Stimulated activated effector memory CD8-positive, alpha-beta T cell treated with anti-CD3 and anti-CD28 coated beads, Interleukin-12 subunit alpha, Interleukin-12 subunit beta, amount 100 ng/mL, for 72 hours (primary cell): ENCODE measurements around the gene UBE2E2.

ENCODE experiments used
- ATAC-seq: fragments of 150-1000 bp; cut with Tn5 transposase; 2 replicates; pipeline ENCODE4 v1.10.0; 2021
- DNase-seq, 2 donors: peaks; one replicate each; pipeline ENCODE4 v3.0.0; 2021 to 2022; ENCODE audit warnings: low spot score in 2 of 2
- H3K27ac Mint-ChIP-seq: one replicate; pipeline ENCODE4 v1.8.0; 2022; ENCODE audit warnings: mild to moderate bottlenecking, mixed read lengths
- H3K36me3 Mint-ChIP-seq: one replicate; pipeline ENCODE4 v1.8.0; 2022; ENCODE audit warnings: mild to moderate bottlenecking, mixed read lengths
- H3K4me1 Mint-ChIP-seq: one replicate; pipeline ENCODE4 v1.8.0; 2022; ENCODE audit warnings: mixed read lengths
- H3K4me3 Mint-ChIP-seq: one replicate; pipeline ENCODE4 v1.8.0; 2022; ENCODE audit warnings: mild to moderate bottlenecking, mixed read lengths
- H3K9me3 Mint-ChIP-seq: one replicate; pipeline ENCODE4 v1.8.0; 2022; ENCODE audit warnings: mixed read lengths

The UBE2E2 gene

GRCh38 chr3:23387286-23387918 lies 184.3 kb downstream of the UBE2E2 start:
- no peak for DNase-seq
- no peaks in the 10 kb centered on the region for H3K4me1 Mint-ChIP-seq
- no peak for ATAC-seq
- H3K27ac Mint-ChIP-seq = no peak overlapping the region
- no peaks in the 10 kb centered on the region for H3K36me3 Mint-ChIP-seq
- no peak overlapping the region for H3K4me3 Mint-ChIP-seq
- no peaks in the 10 kb centered on the region for H3K9me3 Mint-ChIP-seq

GRCh38 chr3:23389089-23389488 lies 186.0 kb downstream of the UBE2E2 start:
- Mint-ChIP-seq H3K9me3 (no peaks in the 10 kb centered on the region), H3K27ac (no peak overlapping the region), H3K4me3 (no peak overlapping the region), H3K36me3 (no peaks in the 10 kb centered on the region), H3K4me1 (no peaks in the 10 kb centered on the region)
- no peak for ATAC-seq
- DNase-seq = no peak

DNA sequence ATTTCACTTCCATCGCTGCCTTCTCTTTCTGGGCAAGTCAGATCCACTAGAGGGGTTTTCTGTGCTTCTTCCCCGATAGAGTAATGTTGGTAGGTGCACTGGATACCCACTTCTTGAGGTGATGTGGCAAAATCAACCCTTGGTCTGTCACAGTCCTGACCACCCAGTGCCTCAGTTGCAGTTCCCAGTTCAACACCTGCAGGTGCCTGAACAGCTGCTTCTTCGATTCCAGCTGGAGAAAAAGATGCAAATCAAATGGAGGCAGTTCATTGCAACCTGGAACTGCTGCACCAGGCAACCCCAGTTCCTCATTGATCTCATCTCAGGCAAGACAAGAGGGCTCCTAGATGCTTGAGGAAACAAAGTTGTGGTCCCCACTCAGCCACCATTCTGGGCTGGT lies 186.6 kb downstream of the UBE2E2 start:
- Mint-ChIP-seq H3K9me3 (no peaks in the 10 kb centered on the region), H3K36me3 (no peaks in the 10 kb centered on the region), H3K4me3 (no peak overlapping the region), H3K4me1 (no peaks in the 10 kb centered on the region), H3K27ac (no peak overlapping the region)
- ATAC-seq = no peak
- DNase-seq = no peak

- no peak for ATAC-seq
- Mint-ChIP-seq H3K4me3 (no peak overlapping the region), H3K9me3 (no peaks in the 10 kb centered on the region), H3K36me3 (no peaks in the 10 kb centered on the region), H3K4me1 (no peaks in the 10 kb centered on the region), H3K27ac (no peak overlapping the region)
- DNase-seq = no peak
Measured at GRCh38 chr3:23390446-23390845, 187.3 kb downstream of the UBE2E2 start.

GRCh38 chr3:23390989-23391553 lies 187.9 kb downstream of the UBE2E2 start:
- DNase-seq (no peak), ATAC-seq (no peak)
- H3K4me1 Mint-ChIP-seq = no peaks in the 10 kb centered on the region
- H3K4me3 Mint-ChIP-seq = no peak overlapping the region
- no peaks in the 10 kb centered on the region for H3K9me3 Mint-ChIP-seq
- H3K27ac Mint-ChIP-seq = no peak overlapping the region
- H3K36me3 Mint-ChIP-seq = no peaks in the 10 kb centered on the region

DNA sequence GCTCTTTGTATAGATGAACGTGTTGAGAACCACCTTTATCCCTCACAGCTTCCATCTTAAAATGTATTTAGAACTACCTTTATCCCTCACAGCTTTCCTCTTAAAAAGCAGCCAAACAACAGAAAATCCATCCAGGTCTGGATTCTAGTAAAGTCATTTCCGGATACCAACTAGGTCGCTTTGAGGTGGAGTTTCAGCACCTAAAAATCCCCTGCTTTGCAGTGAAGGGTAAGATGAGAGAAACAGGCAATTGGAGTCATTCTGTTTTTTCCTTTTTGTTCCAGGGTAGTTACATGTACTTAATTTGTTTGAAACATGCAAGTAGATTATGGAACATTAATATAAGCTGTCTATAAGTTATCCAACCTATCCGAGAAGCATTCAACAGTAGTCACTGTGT lies 192.0 kb downstream of the UBE2E2 start:
- no peaks in the 10 kb centered on the region for H3K36me3 Mint-ChIP-seq
- ATAC-seq (no peak), DNase-seq (no peak)
- H3K27ac Mint-ChIP-seq = no peak overlapping the region
- no peak overlapping the region for H3K4me3 Mint-ChIP-seq
- H3K9me3 Mint-ChIP-seq = no peaks in the 10 kb centered on the region
- no peaks in the 10 kb centered on the region for H3K4me1 Mint-ChIP-seq

DNA sequence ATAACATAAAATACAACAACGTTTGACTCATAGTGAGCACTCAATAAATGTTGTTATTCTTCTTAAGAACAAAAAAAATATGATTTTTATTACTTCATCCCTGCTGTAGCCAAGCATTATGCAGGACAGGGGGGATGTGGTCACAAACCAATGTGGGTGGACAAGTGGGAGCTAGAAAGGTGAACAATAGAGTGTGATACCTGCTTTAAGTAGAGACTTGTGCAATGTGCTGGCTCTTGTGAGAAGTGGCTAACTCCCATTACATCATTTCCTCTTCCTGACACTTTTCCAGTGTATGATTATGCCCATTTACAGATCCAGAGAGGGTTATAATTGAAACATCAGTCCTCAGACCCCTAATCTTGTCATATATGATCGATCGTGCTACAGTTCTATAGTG lies 193.6 kb downstream of the UBE2E2 start:
- no peaks in the 10 kb centered on the region for H3K4me1 Mint-ChIP-seq
- H3K36me3 Mint-ChIP-seq = no peaks in the 10 kb centered on the region
- no peak overlapping the region for H3K27ac Mint-ChIP-seq
- H3K4me3 Mint-ChIP-seq = no peak overlapping the region
- ATAC-seq (no peak), DNase-seq (no peak)
- H3K9me3 Mint-ChIP-seq = no peaks in the 10 kb centered on the region

- DNase-seq = no peak
- Mint-ChIP-seq H3K4me1 (no peaks in the 10 kb centered on the region), H3K27ac (no peak overlapping the region), H3K36me3 (no peaks in the 10 kb centered on the region), H3K9me3 (no peaks in the 10 kb centered on the region), H3K4me3 (no peak overlapping the region)
- ATAC-seq = no peak
Measured at GRCh38 chr3:23399221-23399620, 196.1 kb downstream of the UBE2E2 start.

GRCh38 chr3:23402728-23403492 lies 199.8 kb downstream of the UBE2E2 start:
- no peaks in the 10 kb centered on the region for H3K4me1 Mint-ChIP-seq

DNA sequence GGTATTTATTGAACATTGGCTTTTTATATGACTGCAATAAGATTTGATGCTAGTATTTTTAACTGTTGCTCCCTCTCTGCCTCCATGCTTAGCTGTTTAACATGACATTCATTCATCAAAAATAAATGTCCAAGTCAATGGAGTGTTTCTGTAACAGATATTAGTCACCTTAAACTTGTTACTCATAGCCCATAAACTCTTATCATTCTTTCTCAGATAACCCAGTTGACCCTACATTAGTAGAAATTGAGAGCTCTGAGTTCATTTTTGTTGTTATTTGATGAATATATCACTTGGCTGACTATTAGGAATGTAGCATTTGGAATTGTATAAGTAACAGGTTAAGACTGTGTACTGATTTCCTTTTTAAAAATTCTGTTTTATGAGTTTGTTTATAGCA lies 201.1 kb downstream of the UBE2E2 start:
- Mint-ChIP-seq H3K4me1 (no peaks in the 10 kb centered on the region), H3K36me3 (no peaks in the 10 kb centered on the region), H3K27ac (no peak overlapping the region), H3K9me3 (no peaks in the 10 kb centered on the region), H3K4me3 (no peak overlapping the region)
- ATAC-seq (no peak), DNase-seq (no peak)

More at GRCh38 chr3:23402728-23403492, 199.8 kb downstream of the UBE2E2 start:
- Mint-ChIP-seq H3K9me3 (no peaks in the 10 kb centered on the region), H3K27ac (no peak overlapping the region), H3K4me3 (no peak overlapping the region), H3K36me3 (no peaks in the 10 kb centered on the region)
- ATAC-seq (no peak), DNase-seq (no peak)

GRCh38 chr3:23405081-23405480 lies 202.0 kb downstream of the UBE2E2 start:
- DNase-seq (no peak), ATAC-seq (no peak)
- Mint-ChIP-seq H3K4me1 (no peaks in the 10 kb centered on the region), H3K27ac (no peak overlapping the region), H3K9me3 (no peaks in the 10 kb centered on the region), H3K4me3 (no peak overlapping the region), H3K36me3 (no peaks in the 10 kb centered on the region)

- ATAC-seq (no peak), DNase-seq (no peak)
- H3K9me3 Mint-ChIP-seq = no peaks in the 10 kb centered on the region
- no peak overlapping the region for H3K27ac Mint-ChIP-seq
- H3K4me3 Mint-ChIP-seq = no peak overlapping the region
- no peaks in the 10 kb centered on the region for H3K36me3 Mint-ChIP-seq
- no peaks in the 10 kb centered on the region for H3K4me1 Mint-ChIP-seq
Measured at GRCh38 chr3:23406601-23407000, 203.5 kb downstream of the UBE2E2 start.

DNA sequence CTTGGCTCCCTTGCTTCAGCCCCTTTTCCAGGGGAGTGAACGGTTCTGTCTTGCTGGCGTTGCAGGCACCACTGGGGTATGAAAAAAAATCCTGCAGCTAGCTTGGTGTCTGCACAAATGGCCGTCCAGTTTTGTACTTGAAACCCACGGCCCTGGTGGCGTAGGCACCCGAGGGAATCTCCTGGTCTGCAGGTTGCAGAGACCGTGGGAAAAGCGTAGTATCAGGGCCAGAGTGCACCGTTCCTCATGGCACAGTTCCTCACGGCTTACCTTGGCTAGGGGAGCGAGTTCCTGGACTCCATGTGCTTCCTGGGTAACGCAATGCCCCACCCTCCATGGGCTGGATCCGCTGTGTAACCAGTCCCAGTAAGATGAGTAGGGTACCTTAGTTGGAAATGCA lies 214.9 kb downstream of the UBE2E2 start:
- no peak overlapping the region for H3K27ac Mint-ChIP-seq
- H3K4me3 Mint-ChIP-seq = no peak overlapping the region
- H3K4me1 Mint-ChIP-seq = no peaks in the 10 kb centered on the region
- DNase-seq = no peak
- no peak for ATAC-seq
- no peaks in the 10 kb centered on the region for H3K36me3 Mint-ChIP-seq
- H3K9me3 Mint-ChIP-seq = peaks cover 2% of the 10 kb centered on the region

- no peak for DNase-seq
- H3K9me3 Mint-ChIP-seq = peaks cover 4% of the 10 kb centered on the region
- no peak for ATAC-seq
- H3K36me3 Mint-ChIP-seq = no peaks in the 10 kb centered on the region
- H3K27ac Mint-ChIP-seq = no peak overlapping the region
- H3K4me3 Mint-ChIP-seq = no peak overlapping the region
- no peaks in the 10 kb centered on the region for H3K4me1 Mint-ChIP-seq
Measured at GRCh38 chr3:23421811-23422516, 218.8 kb downstream of the UBE2E2 start.

DNA sequence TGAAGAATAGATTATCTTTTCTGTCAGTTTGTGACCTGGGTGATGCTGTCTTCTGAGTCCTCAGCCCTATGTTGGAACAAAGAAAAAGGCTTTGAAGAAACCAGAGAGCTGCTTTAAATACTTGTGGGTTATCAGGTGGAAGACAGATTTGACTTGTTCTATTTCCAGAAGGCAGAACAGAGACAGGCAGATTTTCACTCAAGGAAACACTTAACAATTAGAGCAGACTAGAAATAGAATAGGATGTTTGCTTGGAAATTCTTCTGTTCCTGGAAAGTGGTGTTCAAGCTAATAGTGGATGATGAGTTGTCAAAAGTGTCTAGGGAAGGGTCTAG lies 219.4 kb downstream of the UBE2E2 start:
- ATAC-seq (no peak), DNase-seq (no peak)
- H3K4me1 Mint-ChIP-seq = no peaks in the 10 kb centered on the region
- H3K9me3 Mint-ChIP-seq = peaks cover 4% of the 10 kb centered on the region
- H3K27ac Mint-ChIP-seq = no peak overlapping the region
- no peaks in the 10 kb centered on the region for H3K36me3 Mint-ChIP-seq
- no peak overlapping the region for H3K4me3 Mint-ChIP-seq

DNA sequence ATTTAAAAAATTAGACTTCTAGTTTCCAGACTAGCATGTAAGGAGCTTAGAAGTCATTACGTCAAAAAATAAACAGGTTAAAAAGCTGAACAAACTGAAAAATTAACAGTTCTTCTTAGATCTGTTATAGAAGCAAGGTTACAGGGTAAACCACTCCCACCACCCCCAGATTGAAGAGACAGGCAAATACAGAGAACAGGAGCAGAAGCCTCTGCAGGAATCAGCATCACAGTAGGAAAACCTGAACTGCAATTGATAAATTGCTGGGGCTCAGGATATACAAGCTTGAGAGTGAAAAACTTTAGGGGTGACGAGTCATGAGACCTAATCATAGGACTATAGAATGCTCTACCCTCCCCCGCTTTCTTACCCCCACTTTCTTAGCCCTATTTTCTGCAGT lies 222.3 kb downstream of the UBE2E2 start:
- no peaks in the 10 kb centered on the region for H3K4me1 Mint-ChIP-seq
- H3K27ac Mint-ChIP-seq = no peak overlapping the region
- ATAC-seq (no peak), DNase-seq (no peak)
- H3K9me3 Mint-ChIP-seq = peaks cover 4% of the 10 kb centered on the region
- no peaks in the 10 kb centered on the region for H3K36me3 Mint-ChIP-seq
- H3K4me3 Mint-ChIP-seq = no peak overlapping the region
